HCT116 (cell line): ENCODE results near the gene CRISP1. TPM values are rescaled to one million over a fixed set of nuclear protein-coding genes. Genes with fewer than 3 reads are reported as not detected.

Source experiments
- ATAC-seq: fragments of 200-7000 bp; cut with Tn5 transposase; 2 replicates; pipeline ENCODE4 v1.9.1; 2020; ENCODE audit warnings: mild to moderate bottlenecking, moderate library complexity
- BruUV-seq: library from RNA; stranded (reverse); fragments of 400-500 nt; replicated peaks from 2 replicates; lab custom pipeline; 2021; lab: Mats Ljungman, UMichigan
- CTCF ChIA-PET: fragments of 300-600 bp; sonication (Branson Sonifier 250); formaldehyde crosslinking; loops from one replicate; lab custom pipeline; 2021; ENCODE audit warnings: antibody characterized with exemption; lab: Charles Lee
- POLR2A ChIA-PET: fragments of 300-600, 350-600 bp; sonication (Branson Sonifier 250); formaldehyde crosslinking; loops from one replicate; lab custom pipeline; 2021; ENCODE audit warnings: antibody characterized with exemption; lab: Charles Lee
- RAD21 ChIA-PET, 2 experiments: fragments of 300-600 bp; sonication (Branson Sonifier 250); formaldehyde crosslinking; loops; one replicate each; lab custom pipeline; 2023; ENCODE audit warnings: low total read pairs in 2 of 2; ENCODE audit not compliant: uncharacterized antibody in 2 of 2, unreplicated experiment in 2 of 2, low non-redundant PET in 1 of 2; lab: Charles Lee
- DNase-seq: peaks from one replicate; pipeline ENCODE4 v3.0.0-alpha.2; 2010; ENCODE audit warnings: low read depth, low spot score
- H2AFZ ChIP-seq: fragments of 200-600 bp; shearing (Covaris generic), sonication (generic); 2 replicates; pipeline ENCODE4 v1.6.1; 2017; ENCODE audit warnings: low read depth, mixed run types, mixed read lengths, antibody characterized with exemption, low read length; ENCODE audit not compliant: poor library complexity, severe bottlenecking
- H3K27ac ChIP-seq: 2 replicates; pipeline ENCODE4 v1.5.1; 2012; ENCODE audit warnings: low read depth, low read length
- H3K27me3 ChIP-seq: fragments of 200-600 bp; sonication (generic); 2 replicates; pipeline ENCODE4 v1.6.1; 2016; ENCODE audit warnings: mixed run types, low read length, mixed read lengths; ENCODE audit not compliant: insufficient read depth
- H3K36me3 ChIP-seq, 2 experiments: fragments of 200-500 bp in 1 of 2; fragments of 200-600 bp in 1 of 2; sonication (Bioruptor generic) in 1 of 2; sonication (generic) in 1 of 2; 2 replicates each; pipeline versions ENCODE4 v1.5.1 to v1.6.1; 2014 to 2016; ENCODE audit warnings: low read length in 2 of 2, inconsistent platforms in 1 of 2, mixed read lengths in 1 of 2, mixed run types in 1 of 2; ENCODE audit not compliant: insufficient read depth in 2 of 2, control insufficient read depth in 1 of 2
- H3K4me1 ChIP-seq, 2 experiments: fragments of 200-600 bp in 1 of 2; sonication (generic) in 1 of 2; 2 replicates each; pipeline versions ENCODE4 v1.5.1 to v1.6.1; 2012 to 2017; ENCODE audit warnings: low read length in 2 of 2, inconsistent platforms in 1 of 2, mild to moderate bottlenecking in 1 of 2, mixed read lengths in 1 of 2, mixed run types in 1 of 2, moderate library complexity in 1 of 2; ENCODE audit not compliant: insufficient read depth in 2 of 2, control insufficient read depth in 1 of 2
- H3K4me2 ChIP-seq: fragments of 200-600 bp; sonication (generic); 2 replicates; pipeline ENCODE4 v1.6.1; 2017; ENCODE audit warnings: mixed run types, low read length, mixed read lengths
- H3K4me3 ChIP-seq, 2 experiments: fragments of 200-600 bp in 1 of 2; sonication (generic) in 1 of 2; replicated peaks in 1 of 2; 2 replicates each; pipeline ENCODE4 v1.5.1; 2011 to 2016; ENCODE audit warnings: low read length in 2 of 2, control low read depth in 1 of 2, low read depth in 1 of 2, mild to moderate bottlenecking in 1 of 2, mixed read lengths in 1 of 2, mixed run types in 1 of 2
- H3K79me2 ChIP-seq: fragments of 200-600 bp; sonication (generic); 2 replicates; pipeline ENCODE4 v1.6.1; 2017; ENCODE audit warnings: mild to moderate bottlenecking, mixed run types, low read length, moderate library complexity, mixed read lengths; ENCODE audit not compliant: insufficient read depth
- H3K9ac ChIP-seq: fragments of 200-600 bp; sonication (generic); 2 replicates; pipeline ENCODE4 v1.6.1; 2016; ENCODE audit warnings: low read length, mixed read lengths
- H3K9me2 ChIP-seq: fragments of 200-600 bp; sonication (generic), shearing (Covaris generic); 2 replicates; pipeline ENCODE4 v1.6.1; 2017; ENCODE audit warnings: mixed run types, mild to moderate bottlenecking, moderate library complexity; ENCODE audit not compliant: insufficient read depth
- H3K9me3 ChIP-seq, 2 experiments: fragments of 200-500 bp in 1 of 2; fragments of 200-600 bp in 1 of 2; sonication (Bioruptor generic) in 1 of 2; sonication (generic) in 1 of 2; 2 replicates each; pipeline ENCODE4 v1.6.1; 2014 to 2017; ENCODE audit warnings: low read length in 2 of 2, mixed read lengths in 2 of 2, inconsistent platforms in 1 of 2, low read depth in 1 of 2, mild to moderate bottlenecking in 1 of 2, mixed run types in 1 of 2, moderate library complexity in 1 of 2; ENCODE audit not compliant: control insufficient read depth in 1 of 2, insufficient read depth in 1 of 2
- H4K20me1 ChIP-seq: fragments of 200-600 bp; sonication (generic), shearing (Covaris generic); 2 replicates; pipeline ENCODE4 v1.6.1; 2017; ENCODE audit warnings: mixed run types, mild to moderate bottlenecking, moderate library complexity; ENCODE audit not compliant: insufficient read depth
- EZH2 ChIP-seq: fragments of 200-600 bp; sonication (generic); IDR thresholded peaks from 2 replicates; pipeline ENCODE4 v1.6.1; 2017; ENCODE audit warnings: antibody characterized with exemption, mixed run types
- EZH2phosphoT487 ChIP-seq: fragments of 200-600 bp; IDR thresholded peaks from 2 replicates; pipeline ENCODE4 v1.6.1; 2018; ENCODE audit warnings: antibody characterized with exemption, borderline replicate concordance
- JUND ChIP-seq: IDR thresholded peaks from 2 replicates; pipeline ENCODE4 v1.6.1; 2012
- POLR2AphosphoS5 ChIP-seq: IDR thresholded peaks from 2 replicates; pipeline ENCODE4 v1.6.1; 2011; ENCODE audit warnings: mild to moderate bottlenecking, low read depth, low read length, moderate library complexity
- SIN3A ChIP-seq: IDR thresholded peaks from 2 replicates; pipeline ENCODE4 v1.6.1; 2012; ENCODE audit warnings: low read depth
- SP1 ChIP-seq: IDR thresholded peaks from 2 replicates; pipeline ENCODE4 v1.6.1; 2012; ENCODE audit warnings: low read depth
- intact Hi-C: fragments of 100-400 bp; cut with micrococcal nuclease; formaldehyde crosslinking; loops from 2 replicates; pipeline ENCODE4 v1.10.0; 2022
- total RNA-seq: library from RNA; stranded (reverse); gene quantifications from one replicate; pipeline ENCODE4 v1.2.1, GENCODE V29; 2021; ENCODE audit not compliant: unreplicated experiment
- TF ChIP-seq, protein P1 (sequence below): IDR thresholded peaks from 2 replicates; pipeline ENCODE4 v1.6.1; 2011; ENCODE audit warnings: mild to moderate bottlenecking, low read length, moderate library complexity; ENCODE audit not compliant: insufficient replicate concordance; ENCODE audit errors: extremely low read depth

CRISP1 gene
- total RNA-seq, 1 experiment from 2014 or later: not detected

DNA sequence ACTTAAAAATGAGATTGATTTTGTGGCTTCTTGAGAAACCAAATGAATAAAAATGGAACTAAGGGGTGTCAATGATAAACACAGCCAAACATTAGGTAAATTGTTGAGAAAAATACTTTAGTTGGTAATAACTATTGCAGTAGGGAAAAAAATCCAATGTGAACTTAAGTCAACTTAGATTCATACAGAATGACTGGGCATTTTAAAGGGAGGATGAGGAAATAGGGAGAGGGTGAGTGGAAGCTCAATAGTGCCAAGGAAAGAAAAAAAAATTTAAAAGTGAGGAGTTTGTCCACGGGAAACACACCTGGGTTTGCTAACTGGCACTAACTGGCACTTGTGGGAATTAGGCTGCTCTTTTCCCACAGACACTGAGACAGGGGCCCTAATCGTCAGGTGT, 53.1 kb downstream of the CRISP1 start:
- CTCF ChIA-PET: no interaction called here
- Histone ChIP-seq H2AFZ (no peak overlapping the region), H3K4me2 (no peak overlapping the region), H3K4me3 (no peak overlapping the region), H4K20me1 (no peaks in the 10 kb centered on the region), H3K9me2 (no peaks in the 10 kb centered on the region), H3K36me3 (no peaks in the 10 kb centered on the region), H3K9me3 (no peaks in the 10 kb centered on the region), H3K27ac (no peak overlapping the region), H3K27me3 (no peaks in the 10 kb centered on the region), H3K4me1 (no peaks in the 10 kb centered on the region), H3K9ac (no peak overlapping the region), H3K79me2 (no peaks in the 10 kb centered on the region)
- POLR2A ChIA-PET: no interaction called here
- BruUV-seq: no TSS peak
- DNase-seq (no peak), ATAC-seq (no peak)
- RAD21 ChIA-PET: no interaction called here
- TF ChIP-seq, protein P1, sequence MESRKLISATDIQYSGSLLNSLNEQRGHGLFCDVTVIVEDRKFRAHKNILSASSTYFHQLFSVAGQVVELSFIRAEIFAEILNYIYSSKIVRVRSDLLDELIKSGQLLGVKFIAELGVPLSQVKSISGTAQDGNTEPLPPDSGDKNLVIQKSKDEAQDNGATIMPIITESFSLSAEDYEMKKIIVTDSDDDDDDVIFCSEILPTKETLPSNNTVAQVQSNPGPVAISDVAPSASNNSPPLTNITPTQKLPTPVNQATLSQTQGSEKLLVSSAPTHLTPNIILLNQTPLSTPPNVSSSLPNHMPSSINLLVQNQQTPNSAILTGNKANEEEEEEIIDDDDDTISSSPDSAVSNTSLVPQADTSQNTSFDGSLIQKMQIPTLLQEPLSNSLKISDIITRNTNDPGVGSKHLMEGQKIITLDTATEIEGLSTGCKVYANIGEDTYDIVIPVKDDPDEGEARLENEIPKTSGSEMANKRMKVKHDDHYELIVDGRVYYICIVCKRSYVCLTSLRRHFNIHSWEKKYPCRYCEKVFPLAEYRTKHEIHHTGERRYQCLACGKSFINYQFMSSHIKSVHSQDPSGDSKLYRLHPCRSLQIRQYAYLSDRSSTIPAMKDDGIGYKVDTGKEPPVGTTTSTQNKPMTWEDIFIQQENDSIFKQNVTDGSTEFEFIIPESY: no peak
- TF ChIP-seq SP1: no peak
- TF ChIP-seq POLR2AphosphoS5: no peak
- intact Hi-C loops: no loop called here

DNA sequence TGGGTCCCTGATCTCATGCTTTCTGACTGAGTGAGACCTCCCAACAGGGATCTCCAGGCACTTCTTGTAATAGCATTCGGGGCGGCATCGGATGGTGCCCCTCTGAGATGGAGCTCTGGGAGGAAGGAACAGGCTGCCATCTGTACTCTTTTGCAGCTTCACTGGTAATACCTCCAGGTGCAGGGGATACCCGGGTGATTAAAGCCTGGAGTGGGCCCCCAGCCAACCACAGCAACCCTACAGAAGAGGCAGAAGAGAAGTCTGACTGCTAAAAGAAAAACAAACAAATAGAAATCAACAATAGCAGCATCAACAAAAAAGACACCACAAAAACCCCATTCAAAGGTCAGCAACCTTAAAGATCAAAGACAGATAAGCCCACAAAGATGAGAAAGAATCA, 60.2 kb downstream of the CRISP1 start:
- ATAC-seq (no peak), DNase-seq (no peak)
- RAD21 ChIA-PET: no interaction called here
- Histone ChIP-seq H3K9ac (no peak overlapping the region), H3K9me3 (no peaks in the 10 kb centered on the region), H3K36me3 (no peaks in the 10 kb centered on the region), H2AFZ (no peak overlapping the region), H3K9me2 (no peaks in the 10 kb centered on the region), H3K27me3 (no peaks in the 10 kb centered on the region), H3K4me1 (no peaks in the 10 kb centered on the region), H4K20me1 (no peaks in the 10 kb centered on the region), H3K79me2 (no peaks in the 10 kb centered on the region), H3K4me3 (no peak overlapping the region), H3K27ac (no peak overlapping the region), H3K4me2 (no peak overlapping the region)
- intact Hi-C loops: no loop called here
- TF ChIP-seq EZH2phosphoT487 (no peak), JUND (no peak), SIN3A (no peak), EZH2 (no peak)
- POLR2A ChIA-PET: no interaction called here
- BruUV-seq: no TSS peak
- CTCF ChIA-PET: interaction anchor here (0.6 kb wide), 1 partner anchor 13 kb away, joined by 3 read pairs; no protein-coding TSS in a partner anchor
